Hematopoietic multipotent progenitor cell treated with erythropoietin and hydrocortisone succinate and interleukin-3 and kit ligand, for 17 days (in vitro differentiated cells): ENCODE data around the gene TTC9C.
"Not testable (repeated sequence)": the region's sequence is repeated elsewhere in the genome, so short reads cannot be mapped to it uniquely, and the experiment has no call there.

ENCODE experiments used
- DNase-seq: peaks from one replicate; pipeline ENCODE4 v3.0.0-alpha.2; 2015; ENCODE audit warnings: low spot score

Gene TTC9C, protein sequence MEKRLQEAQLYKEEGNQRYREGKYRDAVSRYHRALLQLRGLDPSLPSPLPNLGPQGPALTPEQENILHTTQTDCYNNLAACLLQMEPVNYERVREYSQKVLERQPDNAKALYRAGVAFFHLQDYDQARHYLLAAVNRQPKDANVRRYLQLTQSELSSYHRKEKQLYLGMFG

DNA sequence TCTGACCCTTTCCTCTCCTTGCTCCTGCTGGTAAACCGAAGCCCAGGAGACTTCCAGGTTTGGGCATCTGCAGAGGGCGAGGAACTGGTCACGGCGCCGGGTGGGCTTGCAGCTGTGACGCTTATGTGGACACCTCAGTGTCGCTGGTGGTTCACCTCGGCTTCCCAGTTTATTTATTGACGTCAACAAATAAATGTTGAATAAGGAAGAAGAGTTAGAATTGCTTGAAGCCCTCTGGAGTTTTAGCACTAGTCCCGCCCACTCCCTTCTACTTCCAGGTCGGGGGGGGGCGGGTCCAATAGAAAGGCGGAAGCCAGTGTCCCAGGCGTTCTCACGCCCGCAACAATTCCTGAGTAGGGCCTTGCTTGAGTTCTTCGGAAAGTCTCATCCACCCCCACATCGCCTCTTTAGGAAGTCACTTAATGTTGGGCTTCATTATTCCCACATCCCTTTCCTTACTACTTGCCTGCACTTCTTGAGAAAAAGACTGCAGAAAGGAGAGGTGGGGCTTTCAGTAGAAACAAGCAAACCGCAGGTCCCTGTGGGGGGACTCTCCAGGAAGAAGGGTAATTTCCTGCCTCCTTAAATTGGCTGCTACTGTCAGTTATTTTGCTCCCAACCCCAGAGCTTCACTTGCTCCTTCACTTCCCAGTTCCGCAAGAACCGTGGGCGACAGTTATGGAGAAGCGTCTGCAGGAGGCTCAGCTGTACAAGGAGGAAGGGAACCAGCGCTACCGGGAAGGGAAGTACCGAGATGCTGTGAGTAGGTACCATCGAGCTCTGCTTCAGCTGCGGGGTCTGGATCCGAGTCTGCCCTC is at the start of gene TTC9C:
TSS of gene TTC9C (plus strand) at position 316 of the 818 bp plus-strand sequence. CDS start at position 679, 363 bp downstream.
- DNase-seq = peak; percentile 88

DNA sequence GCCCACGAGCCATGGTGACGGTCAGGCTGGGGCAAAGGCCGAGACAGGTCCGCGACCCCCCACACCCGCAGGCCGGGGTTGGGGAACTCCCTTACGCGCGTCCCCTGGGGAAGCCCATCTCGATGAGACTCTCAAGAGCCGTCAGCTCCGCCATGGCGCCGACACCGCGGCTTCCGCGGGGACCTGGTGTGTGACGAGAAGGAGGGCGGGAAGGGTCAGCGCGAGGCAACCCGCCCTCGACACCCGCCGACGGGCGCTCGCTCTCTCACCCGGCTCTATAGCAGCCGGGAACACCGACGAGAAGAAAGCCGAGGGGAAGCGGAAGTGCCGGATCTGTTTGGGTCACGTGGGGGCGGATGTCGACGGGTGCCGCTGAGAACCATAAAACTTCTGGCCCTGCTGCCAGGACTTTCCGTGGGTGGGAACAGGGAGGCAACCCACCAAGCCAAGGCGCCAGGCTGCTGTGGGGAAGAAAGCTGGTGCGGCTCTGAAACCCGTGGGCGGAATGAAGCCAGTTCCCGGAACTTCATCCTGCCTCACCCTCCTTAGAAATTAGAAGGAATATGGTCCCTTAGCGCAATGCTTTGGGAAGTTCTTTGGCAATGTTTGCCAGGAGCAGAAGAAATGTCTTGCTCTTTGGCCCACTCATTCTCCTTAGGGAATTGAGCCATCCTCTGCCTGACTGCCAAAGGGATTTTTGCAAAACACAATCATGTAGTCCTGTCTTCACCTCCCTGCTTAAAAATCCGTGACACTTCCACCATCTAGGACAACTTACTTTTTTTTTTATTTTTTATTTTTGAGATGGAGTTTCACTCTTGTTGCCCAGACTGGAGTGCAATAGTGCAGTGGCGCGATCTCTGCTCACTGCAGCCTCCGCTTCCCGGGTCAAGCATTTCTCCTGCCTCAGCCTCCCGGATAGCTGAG is 49.3 kb upstream of the TTC9C start, which contains the start of gene UBXN1:
TSS of gene UBXN1 (minus strand) at position 304 of the 927 bp plus-strand sequence. CDS start at position 154, 150 bp downstream.
- DNase-seq = peak; percentile 83

DNA sequence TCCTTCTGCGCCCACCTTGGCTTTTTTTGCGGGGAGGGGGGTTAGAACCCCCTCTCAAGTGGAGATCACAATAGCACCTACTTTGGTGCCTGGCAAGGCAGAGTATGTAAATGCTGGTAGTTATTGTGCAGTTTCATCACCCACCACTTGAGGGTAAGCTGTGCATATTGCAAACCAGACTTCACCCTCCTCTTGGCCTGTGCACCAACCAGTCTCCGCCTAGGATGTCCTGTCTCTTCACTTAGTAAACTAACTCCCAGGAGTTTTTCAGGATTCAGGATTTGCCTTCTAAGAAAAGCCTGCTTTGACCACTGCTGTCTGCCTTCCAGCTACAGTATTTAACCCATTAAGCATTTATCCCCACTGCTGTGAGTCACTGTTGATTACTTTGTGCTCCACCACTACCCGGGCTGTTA is 47.5 kb upstream of the TTC9C start:
- DNase-seq = peak; percentile 60

DNA sequence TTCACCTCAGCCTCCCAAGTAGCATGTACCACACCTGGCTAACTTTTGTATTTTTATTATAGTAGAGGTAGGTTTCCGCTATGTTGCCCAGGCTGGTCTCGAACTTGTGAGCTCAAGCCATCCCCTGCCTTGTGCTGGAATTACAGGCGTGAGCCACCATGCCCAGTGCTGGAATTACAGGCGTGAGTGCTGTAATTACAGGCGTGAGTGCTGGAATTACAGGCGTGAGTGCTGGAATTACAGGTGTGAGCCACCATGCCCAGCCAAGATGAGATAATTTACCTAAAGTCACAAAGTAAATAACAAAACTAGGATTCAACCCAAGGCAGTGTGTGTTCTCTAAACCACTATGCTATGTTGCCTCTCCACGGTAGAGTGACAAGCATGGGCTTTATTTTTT is 45.8 kb upstream of the TTC9C start:
- no peak for DNase-seq

DNA sequence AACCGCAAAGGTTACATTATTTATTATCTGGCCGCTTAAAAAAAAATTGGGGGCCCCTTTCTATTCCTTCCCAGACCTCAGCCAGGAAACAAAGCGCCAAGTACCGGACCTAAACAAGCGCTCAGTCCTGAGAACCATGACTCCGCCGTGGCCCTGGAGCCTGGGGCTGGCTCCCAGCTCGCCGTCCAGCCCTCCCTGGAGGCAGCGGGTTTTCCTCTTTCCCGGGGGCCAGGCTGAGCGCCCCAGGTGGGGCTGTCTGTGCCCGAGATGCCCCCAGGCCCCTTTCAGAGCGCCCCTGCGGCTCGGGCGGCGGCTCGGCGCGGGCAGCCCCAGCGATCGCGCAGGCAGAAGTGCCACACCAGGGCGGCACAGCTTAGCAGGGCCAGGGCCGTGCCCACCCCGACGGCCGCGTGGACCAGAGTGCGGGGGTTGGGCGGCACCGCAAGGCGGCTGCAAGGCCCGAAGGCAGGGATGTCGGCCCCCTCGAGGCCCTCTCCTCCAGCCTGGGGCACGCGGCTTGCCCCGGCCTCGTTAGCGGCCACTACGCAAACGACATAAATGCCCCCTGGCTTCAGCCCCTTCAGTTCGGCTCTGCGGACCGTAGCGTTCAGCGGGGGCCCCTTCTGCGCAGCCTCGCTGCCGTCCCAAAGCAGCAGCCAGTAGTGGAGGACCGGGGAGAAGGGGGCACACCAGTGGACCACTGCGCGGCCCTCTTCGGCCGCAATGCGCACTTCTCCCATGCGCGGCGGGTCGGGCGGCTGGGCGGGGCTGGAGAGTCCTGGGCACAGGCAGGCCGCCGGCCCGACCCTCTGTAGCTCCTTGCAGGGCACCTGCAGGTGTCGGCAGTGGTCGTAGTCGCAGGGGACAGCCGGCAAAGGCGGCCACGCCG is 40.5 kb upstream of the TTC9C start:
- DNase-seq = no peak

DNA sequence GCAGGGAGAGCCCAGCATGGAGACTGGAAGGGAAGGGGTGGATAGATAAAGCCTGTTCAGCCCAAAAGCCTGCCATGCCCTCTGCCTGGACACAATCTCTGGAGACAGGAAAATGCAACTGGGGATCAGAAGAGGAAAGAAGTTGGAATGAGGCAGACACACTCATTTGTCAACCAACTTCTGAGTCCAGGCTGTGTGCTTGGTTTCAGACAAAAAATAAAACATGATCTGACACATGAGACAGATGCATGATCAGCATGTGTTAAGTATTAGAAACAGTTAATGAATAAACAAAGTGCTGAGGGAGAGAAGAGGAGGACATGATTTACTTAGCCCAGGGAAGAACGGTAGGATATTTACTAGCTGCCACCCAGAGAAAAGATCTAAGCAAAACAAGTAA is 39.8 kb upstream of the TTC9C start:
- DNase-seq = no peak

DNA sequence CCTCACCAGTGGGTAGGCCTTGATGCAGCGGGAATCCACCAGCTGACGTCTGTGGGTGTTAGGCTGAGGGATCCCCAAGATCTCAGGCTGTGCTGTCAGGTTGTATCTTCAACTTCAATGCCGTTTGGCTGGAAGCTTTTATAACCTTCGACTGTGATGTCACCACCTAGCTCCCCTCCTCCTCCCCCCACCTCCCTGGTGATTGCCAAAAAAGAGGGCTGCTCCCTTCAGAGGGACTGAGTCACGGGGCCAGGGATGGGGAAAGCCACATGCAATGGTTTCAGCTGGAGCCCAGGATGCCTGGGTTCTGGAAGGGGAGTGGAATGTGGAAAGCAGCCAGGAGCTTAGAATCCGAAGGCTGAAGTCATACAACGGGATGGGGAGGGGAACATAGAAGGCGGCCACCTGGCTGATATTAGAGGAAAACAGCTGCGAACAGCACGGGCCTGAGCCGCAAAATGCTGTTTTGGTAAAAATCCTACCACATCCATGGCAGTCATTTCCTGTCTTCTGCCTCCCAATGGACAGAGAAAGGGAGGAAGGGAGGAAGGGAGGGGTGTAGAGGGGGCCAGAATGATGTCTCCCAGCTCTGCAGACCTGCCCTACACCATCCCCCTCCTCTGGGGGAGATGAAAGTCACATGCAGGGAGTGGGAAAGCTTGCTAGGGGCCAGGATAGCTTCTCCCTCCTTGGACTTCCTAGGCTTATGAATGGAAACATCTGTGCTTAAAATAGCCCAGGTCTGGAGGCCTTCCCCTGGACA is 38.7 kb upstream of the TTC9C start, which contains the start of gene LRRN4CL:
TSS of gene LRRN4CL (minus strand) at position 110 of the 763 bp plus-strand sequence. CDS start 1,022 bp downstream, outside the sequence.
- DNase-seq = no peak

DNA sequence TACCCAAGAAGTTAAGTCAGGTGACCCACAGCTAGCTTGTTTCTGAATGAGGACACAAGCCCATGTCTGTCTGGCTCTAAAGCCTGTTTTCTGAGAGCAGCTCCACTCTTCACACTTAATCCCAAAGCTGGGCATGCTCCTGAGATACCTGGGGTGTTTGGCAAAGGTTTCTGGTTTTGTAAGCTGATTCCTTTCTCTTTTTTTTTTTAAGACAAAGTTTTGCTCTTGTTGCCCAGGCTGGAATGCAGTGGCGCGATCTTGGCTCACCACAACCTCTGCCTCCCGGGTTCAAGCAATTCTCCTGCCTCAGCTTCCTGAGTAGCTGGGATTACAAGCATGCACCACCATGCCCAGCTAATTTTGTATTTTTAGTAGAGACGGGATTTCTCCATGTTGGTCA is 34.7 kb upstream of the TTC9C start:
- DNase-seq = not testable (repeated sequence)

DNA sequence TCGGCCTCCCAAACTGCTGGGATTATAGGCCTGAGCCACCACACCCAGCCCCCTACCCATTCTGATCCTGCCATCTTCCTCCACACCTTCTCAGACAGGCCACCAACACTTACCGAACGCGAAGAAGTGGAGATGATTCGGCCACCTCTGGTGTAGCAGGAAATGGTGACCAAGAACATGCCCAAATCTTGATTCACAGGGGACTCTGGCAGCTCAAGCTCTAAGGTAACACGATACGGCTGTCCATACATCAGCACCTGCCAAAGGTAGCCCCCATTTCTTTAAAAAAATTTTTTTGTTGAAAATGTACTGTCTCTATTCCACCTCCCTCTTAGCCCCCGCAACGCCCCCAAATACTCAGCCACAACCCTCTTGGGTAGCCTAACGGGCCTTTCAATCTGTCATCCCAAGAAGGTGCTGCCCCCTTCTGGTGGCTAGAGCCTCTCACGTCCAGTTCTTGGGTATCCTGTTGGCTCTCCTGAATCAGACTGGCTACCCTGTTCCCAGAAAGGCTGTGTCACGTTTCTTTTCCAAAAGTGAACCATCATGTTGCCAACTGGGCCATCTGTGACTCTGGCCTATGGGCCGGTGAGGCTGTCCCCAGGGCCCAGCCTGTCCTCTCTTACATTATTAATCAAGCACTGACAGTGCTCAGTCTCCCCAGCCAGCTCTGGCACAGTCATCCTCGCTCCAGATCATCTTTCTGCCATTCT is 33.7 kb upstream of the TTC9C start:
- peak; percentile 94 for DNase-seq

DNA sequence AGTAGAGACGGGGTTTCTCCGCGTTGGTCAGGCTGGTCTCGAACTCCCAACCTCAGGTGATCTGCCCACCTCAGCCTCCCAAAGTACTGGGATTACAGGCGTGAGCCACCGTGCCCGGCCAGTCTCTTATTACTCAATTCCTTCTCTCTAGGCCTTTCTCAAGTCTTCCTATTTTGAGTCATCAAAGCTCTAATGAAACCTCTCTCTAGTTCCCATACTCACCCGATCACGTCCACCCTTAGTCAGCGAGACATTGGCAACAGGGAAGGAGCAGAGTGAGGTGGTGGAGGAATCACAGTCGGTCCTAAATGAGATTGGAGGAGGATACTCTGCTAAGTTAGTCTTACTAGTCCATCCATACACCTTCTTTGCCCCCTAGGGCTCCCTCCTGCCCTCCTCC is 26.0 kb upstream of the TTC9C start:
- DNase-seq = no peak

DNA sequence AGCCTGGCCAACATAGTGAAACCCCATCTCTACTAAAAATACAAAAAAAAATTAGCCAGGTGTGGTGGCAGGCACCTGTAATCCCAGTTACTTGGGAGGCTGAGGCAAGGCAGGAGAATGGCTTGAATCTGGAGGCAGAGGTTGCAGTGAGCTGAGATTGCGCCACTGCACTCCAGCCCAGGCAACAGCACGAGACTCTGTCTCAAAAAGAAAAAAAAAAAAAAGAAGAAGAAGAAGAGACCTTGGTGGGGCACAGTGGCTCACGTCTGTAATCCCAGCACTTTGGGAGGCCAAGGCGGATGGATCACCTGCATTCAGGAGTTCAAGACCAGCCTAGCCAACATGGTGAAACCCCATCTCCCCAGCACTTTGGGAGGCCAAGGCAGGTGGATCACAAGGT is 24.4 kb upstream of the TTC9C start:
- DNase-seq = not testable (repeated sequence)

DNA sequence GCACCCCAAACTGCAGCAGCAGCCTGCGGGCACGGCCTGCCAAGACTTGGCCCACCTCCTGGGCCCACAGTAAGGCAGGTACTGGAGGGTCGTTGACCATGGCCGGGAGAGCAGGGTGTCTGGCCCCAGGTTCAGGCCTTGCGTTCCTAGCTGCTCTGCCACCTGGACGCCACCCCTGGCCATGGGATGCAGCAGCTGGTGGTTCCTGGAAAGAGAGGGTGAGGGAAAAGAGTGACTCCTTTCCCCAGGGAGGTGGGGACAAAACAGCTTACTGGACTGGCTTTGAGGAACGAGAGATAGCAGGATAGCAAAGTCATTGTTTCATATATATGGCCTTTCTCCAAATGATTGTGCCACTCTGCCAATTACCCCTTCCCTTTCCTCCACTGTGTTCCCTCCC is 22.9 kb upstream of the TTC9C start:
- no peak for DNase-seq

DNA sequence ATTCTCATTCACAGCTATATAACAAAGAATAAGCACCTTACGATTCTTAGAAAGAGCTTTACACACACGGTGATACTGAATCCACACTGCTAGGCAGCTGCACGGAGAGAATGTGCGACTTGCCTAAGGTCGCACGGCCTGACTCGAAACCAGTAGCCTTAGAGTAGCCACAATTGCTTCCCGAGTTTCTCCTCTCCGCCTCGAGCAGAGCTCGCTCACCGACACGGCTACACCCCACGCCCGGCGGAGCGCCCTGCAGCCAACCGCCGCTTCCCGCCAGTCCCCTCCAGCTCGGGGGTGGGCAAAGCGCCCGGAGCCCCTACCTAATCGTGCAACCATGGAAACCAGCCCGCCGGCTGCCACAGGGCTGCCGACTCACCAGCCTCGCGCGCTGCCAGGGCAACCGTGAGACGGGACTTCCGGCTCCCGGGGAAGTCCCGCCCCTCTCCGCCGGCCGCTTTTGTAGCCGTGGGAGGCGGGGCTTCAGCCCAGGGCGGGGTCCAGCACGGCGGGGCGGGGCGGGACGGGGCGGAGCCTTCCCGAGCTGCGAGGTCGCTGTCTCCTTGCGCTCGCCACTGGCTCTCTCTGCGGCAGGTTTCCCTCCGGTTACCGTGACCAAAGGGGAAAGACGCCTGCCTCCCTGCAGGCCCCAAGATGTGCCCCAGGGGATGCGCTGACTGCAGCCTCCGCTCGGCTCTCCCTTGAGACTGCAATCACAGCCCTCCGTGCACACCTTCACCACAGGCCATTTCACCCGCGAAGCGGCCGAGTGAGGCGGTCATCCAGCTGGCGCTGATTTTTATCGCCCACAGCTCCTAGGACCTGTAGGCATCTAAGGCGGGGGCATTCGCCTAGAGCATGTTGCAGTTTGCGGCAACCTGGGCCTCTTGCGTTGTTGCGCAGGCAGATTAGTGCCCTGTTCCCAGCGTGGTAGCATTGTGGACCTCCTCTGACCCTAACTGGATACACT is 22.1 kb upstream of the TTC9C start:
- peak; percentile 97 for DNase-seq

DNA sequence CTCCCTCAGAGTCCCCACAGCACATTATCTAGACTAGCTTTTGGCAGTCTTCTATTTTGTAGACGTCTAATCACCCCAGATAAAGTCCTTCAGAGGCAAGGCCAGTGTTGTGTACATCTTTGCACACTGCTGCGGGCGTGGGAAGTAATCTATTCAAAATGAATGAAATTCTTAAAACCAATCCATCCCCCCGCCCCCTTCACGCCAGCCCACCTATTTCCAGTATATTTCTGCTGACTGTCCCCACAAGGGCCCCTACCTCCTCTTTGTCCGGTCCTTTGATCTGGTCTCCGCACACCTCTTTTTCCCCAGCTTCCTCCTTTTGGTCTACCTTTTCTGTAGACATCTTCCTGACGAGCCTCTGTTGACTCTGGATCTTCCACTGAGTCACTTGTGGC is 21.4 kb upstream of the TTC9C start:
- no peak for DNase-seq

DNA sequence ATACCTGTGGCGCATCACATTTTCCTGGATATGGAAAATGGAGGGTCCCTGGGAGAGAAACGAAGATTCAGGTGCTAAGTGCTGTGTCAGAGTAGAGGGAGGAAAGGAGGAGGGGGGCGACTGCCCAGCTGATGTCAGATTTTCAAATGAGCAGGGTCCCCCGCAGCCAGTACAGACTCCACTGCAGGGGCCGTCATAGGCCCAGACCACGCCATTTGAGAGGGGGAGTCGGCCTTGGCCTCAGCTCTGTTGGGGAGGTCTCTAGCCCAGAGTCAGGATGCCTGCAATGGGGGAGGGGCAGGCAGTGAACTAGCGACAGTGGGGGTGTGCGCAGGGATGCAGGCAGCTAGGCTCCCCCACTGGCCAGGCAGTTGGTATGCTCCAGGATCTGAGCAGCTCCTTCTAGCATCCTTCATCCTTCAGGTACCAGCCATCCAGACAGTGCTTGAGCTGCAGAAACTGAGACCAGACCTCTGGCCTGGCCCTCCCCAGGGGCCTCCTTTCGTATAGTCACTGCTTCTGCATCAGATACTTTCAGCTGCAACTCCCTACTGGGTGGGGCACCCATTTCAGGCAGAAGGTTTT is 20.9 kb upstream of the TTC9C start, which contains the start of the genes BSCL2 and GNG3:
TSS of gene BSCL2 (minus strand) at position 148 of the 585 bp plus-strand sequence. CDS start 229 bp downstream, outside the sequence.
TSS of gene GNG3 (plus strand) at position 400 of the 585 bp plus-strand sequence. CDS start 620 bp downstream, outside the sequence.
- DNase-seq = no peak

DNA sequence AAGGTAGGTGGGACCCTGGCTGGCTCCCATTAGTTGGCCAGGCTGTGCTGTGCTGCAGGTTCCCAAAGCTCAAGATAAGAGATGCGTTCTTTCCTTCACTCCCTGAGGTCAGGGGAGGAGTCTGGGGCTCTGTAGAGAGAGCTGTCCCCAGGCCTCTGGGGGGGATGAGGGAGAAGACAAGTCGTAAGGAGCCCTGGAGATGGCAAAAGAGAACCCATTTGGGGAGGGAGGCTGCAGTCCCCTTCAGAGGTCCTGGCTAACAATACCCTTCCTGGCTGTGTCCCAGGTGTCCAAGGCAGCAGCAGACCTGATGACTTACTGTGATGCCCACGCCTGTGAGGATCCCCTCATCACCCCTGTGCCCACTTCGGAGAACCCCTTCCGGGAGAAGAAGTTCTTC is 19.9 kb upstream of the TTC9C start:
- DNase-seq = peak; percentile 66

DNA sequence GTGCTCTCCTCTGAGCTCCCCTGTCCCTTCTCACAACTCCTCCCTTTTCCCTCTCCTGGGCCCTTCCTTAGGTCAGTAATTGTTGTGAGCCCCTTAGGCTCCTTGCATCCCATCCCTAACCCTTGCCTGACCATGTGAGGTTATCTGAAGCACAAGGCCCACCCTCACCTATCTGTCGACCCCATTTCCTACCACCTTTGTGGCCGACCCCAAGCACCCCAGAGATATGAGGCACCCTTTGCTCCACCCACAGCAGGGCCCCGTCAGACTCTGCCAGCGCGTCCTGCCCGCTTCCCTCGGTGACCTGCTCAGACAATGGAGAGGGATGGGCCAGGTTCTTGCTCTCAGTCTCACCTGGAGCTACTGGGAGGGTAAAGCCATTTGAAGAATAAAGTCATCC is 19.5 kb upstream of the TTC9C start:
- no peak for DNase-seq
